GM12878 (cell line): ENCODE data around the gene PPP1R18. TPM values are rescaled to one million over a fixed set of nuclear protein-coding genes. Genes with fewer than 3 reads are reported as not detected.

Source experiments
- ATAC-seq: fragments of 200-7000 bp; cut with Tn5 transposase; 3 replicates; pipeline ENCODE4 v1.9.1; 2020; ENCODE audit warnings: mild to moderate bottlenecking, moderate library complexity
- BruUV-seq: library from RNA; stranded (reverse); fragments of 400-500 nt; replicated peaks from 2 replicates; lab custom pipeline; 2021; lab: Mats Ljungman, UMichigan
- CTCF ChIA-PET: fragments of 300-600 bp; sonication (Branson Sonifier 250); formaldehyde crosslinking; extraction: SDS; loops from one replicate; lab custom pipeline; 2021; ENCODE audit warnings: inconsistent platforms; lab: Yijun Ruan, JAX
- POLR2A ChIA-PET: fragments of 350-600 bp; formaldehyde crosslinking; extraction: SDS; loops from one replicate; lab custom pipeline; 2021; ENCODE audit warnings: inconsistent platforms; lab: Charles Lee
- RAD21 ChIA-PET: fragments of 300-600 bp; sonication (Branson Sonifier 250); formaldehyde crosslinking; loops from one replicate; lab custom pipeline; 2023; ENCODE audit warnings: antibody characterized with exemption; ENCODE audit not compliant: unreplicated experiment; lab: Charles Lee
- SMC1A ChIA-PET: fragments of 300-600 bp; sonication (Branson Sonifier 250); formaldehyde crosslinking; loops from one replicate; lab custom pipeline; 2023; ENCODE audit not compliant: unreplicated experiment, uncharacterized antibody; lab: Charles Lee
- DNase-seq: peaks from one replicate; pipeline ENCODE4 v3.0.0-alpha.2; 2011; ENCODE audit warnings: low read depth, low spot score
- FAIRE-seq: peaks from 3 replicates; lab custom pipeline; 2011; peaks lifted over from hg19 to GRCh38; lab: Jason Lieb, UNC
- H2AFZ ChIP-seq: 2 replicates; pipeline ENCODE4 v1.6.0; 2011; ENCODE audit warnings: low read depth, low read length, control low read depth; ENCODE audit not compliant: control insufficient read depth
- H3K27ac ChIP-seq: 2 replicates; pipeline ENCODE4 v1.5.1; 2011; ENCODE audit warnings: control low read depth; ENCODE audit not compliant: control insufficient read depth, insufficient read depth
- H3K27me3 ChIP-seq, 2 experiments: replicated peaks in 1 of 2; 2 replicates each; pipeline versions ENCODE4 v1.6.0 to v1.6.1; 2011; ENCODE audit warnings: low read length in 1 of 2; ENCODE audit not compliant: control insufficient read depth in 2 of 2, insufficient read depth in 2 of 2
- H3K36me3 ChIP-seq, 2 experiments: 2 replicates each; pipeline ENCODE4 v1.5.1; 2011; ENCODE audit warnings: low read length in 1 of 2; ENCODE audit not compliant: control insufficient read depth in 2 of 2, insufficient read depth in 2 of 2
- H3K4me1 ChIP-seq: 2 replicates; pipeline ENCODE4 v1.6.1; 2011; ENCODE audit warnings: mild to moderate bottlenecking, low read length, moderate library complexity, mixed read lengths; ENCODE audit not compliant: control insufficient read depth, insufficient read depth
- H3K4me2 ChIP-seq: 2 replicates; pipeline ENCODE4 v1.6.0; 2011; ENCODE audit warnings: control low read depth; ENCODE audit not compliant: control insufficient read depth, insufficient read depth
- H3K4me3 ChIP-seq: fragments of 200-600 bp; sonication (generic); 2 replicates; pipeline ENCODE4 v1.5.1; 2016
- H3K79me2 ChIP-seq: 2 replicates; pipeline ENCODE4 v1.6.0; 2011; ENCODE audit warnings: low read length; ENCODE audit not compliant: control insufficient read depth, insufficient read depth
- H3K9ac ChIP-seq: 2 replicates; pipeline ENCODE4 v1.8.0; 2011; ENCODE audit warnings: low read length, control low read depth, mixed read lengths; ENCODE audit not compliant: control insufficient read depth, insufficient read depth
- H3K9me3 ChIP-seq: replicated peaks from 3 replicates; pipeline ENCODE4 v1.5.1; 2011; ENCODE audit warnings: mild to moderate bottlenecking, low read length; ENCODE audit not compliant: control insufficient read depth, insufficient read depth
- H4K20me1 ChIP-seq: 2 replicates; pipeline ENCODE4 v1.6.0; 2011; ENCODE audit not compliant: control insufficient read depth, insufficient read depth
- EED ChIP-seq: sonication (generic); IDR thresholded peaks from 2 replicates; pipeline ENCODE4 v1.6.1; 2016; ENCODE audit warnings: antibody characterized with exemption, low read depth
- EP300 ChIP-seq, 2 experiments: fragments of 150-350 bp in 1 of 2; IDR thresholded peaks; 2 replicates each; pipeline ENCODE4 v1.6.1; 2011 to 2012; ENCODE audit warnings: low read depth in 2 of 2, low read length in 2 of 2, borderline replicate concordance in 1 of 2, improper control_type of control experiment in 1 of 2, inconsistent platforms in 1 of 2; ENCODE audit not compliant: control insufficient read depth in 1 of 2
- FOXM1 ChIP-seq: IDR thresholded peaks from 2 replicates; pipeline ENCODE4 v1.6.1; 2012; ENCODE audit warnings: low read depth, mild to moderate bottlenecking, inconsistent platforms, low read length, moderate library complexity
- HCFC1 ChIP-seq: fragments of 150-350 bp; IDR thresholded peaks from 2 replicates; pipeline ENCODE4 v1.6.1; 2014; ENCODE audit warnings: low read length
- NFIC ChIP-seq: IDR thresholded peaks from 2 replicates; pipeline ENCODE4 v1.6.1; 2012; ENCODE audit warnings: low read depth, mild to moderate bottlenecking, inconsistent platforms, low read length, moderate library complexity
- RFX5 ChIP-seq: IDR thresholded peaks from 2 replicates; pipeline ENCODE4 v1.6.1; 2011; ENCODE audit warnings: low read depth, low read length, improper control_type of control experiment
- TAF1 ChIP-seq: IDR thresholded peaks from 2 replicates; pipeline ENCODE4 v1.6.1; 2011; ENCODE audit warnings: mild to moderate bottlenecking, low read depth, low read length, borderline replicate concordance
- TCF3 ChIP-seq: IDR thresholded peaks from 2 replicates; pipeline ENCODE4 v1.6.1; 2012; ENCODE audit warnings: low read depth, mild to moderate bottlenecking, low read length, borderline replicate concordance; ENCODE audit not compliant: insufficient read depth
- YBX1 ChIP-seq: fragments of 450-650 bp; IDR thresholded peaks from 2 replicates; pipeline ENCODE4 v1.6.1; 2016; ENCODE audit warnings: antibody characterized with exemption
- ZNF207 ChIP-seq: fragments of 450-650 bp; IDR thresholded peaks from 2 replicates; pipeline ENCODE4 v1.6.1; 2014; ENCODE audit warnings: antibody characterized with exemption, mild to moderate bottlenecking, borderline replicate concordance
- ZNF217 ChIP-seq: fragments of 450-650 bp; IDR thresholded peaks from 2 replicates; pipeline ENCODE4 v1.6.1; 2017; ENCODE audit warnings: antibody characterized with exemption, mild to moderate bottlenecking
- WGBS: methylation state at CpG from one replicate; pipeline ENCODE4 v1.1.6; 2016; ENCODE audit warnings: low lambda C conversion rate; ENCODE audit not compliant: insufficient replicate concordance, insufficient coverage; ENCODE audit errors: missing lambda C conversion rate; 5-methylcytosine and 5-hydroxymethylcytosine counted together
- in situ Hi-C: fragments of 300-500 bp; cut with MboI; formaldehyde crosslinking; loops from 9 replicates; pipeline ENCODE4 v1.14.3; 2018; ENCODE audit warnings: mixed read lengths
- intact Hi-C: fragments of 100-400 bp; cut with micrococcal nuclease; formaldehyde crosslinking; loops from one replicate; pipeline ENCODE4 v1.14.2; 2022; ENCODE audit not compliant: unreplicated experiment
- polyA plus RNA-seq, 11 experiments: library from polyadenylated mRNA; depleted of rRNA in 4 of 11; unstranded in 6 of 11; stranded (reverse) in 5 of 11; fragments of >200 nt; fragmentation: Nextera tagmentation in 4 of 11; fragmentation: Illumina TruSeq in 1 of 11; extraction: Ambion mirVana in 4 of 11; extraction: Trizol in 1 of 11; gene quantifications; 1 replicate in 1 of 11; 2 replicates in 10 of 11; pipeline versions ENCODE4 v1.2.1 to v1.2.3, GENCODE V29; 2011 to 2016; ENCODE audit warnings: inconsistent platforms in 2 of 11, missing spikeins in 2 of 11, low read depth in 1 of 11
- total RNA-seq, 4 experiments: library from RNA; depleted of rRNA in 3 of 4; stranded (reverse); fragments of >200 nt in 3 of 4; fragmentation: Illumina TruSeq in 1 of 4; extraction: Trizol in 1 of 4; gene quantifications; 2 replicates each; pipeline versions ENCODE4 v1.2.1 to v1.2.3, GENCODE V29; 2013 to 2021
- TF ChIP-seq, protein P1 (sequence below): fragments of 450-650 bp; IDR thresholded peaks from 2 replicates; pipeline ENCODE4 v1.6.1; 2016; ENCODE audit warnings: mild to moderate bottlenecking, moderate library complexity, borderline replicate concordance
- TF ChIP-seq, protein P2 (sequence below): fragments of 450-650 bp; IDR thresholded peaks from 2 replicates; pipeline ENCODE4 v1.6.1; 2016; ENCODE audit warnings: mild to moderate bottlenecking

The PPP1R18 gene
- total and polyA plus RNA-seq, 10 of the 15 experiments (the other 5 are each of a cell fraction or from before 2014, with no cell fraction given) = 21.0 to 119 (median 52.6) TPM

DNA sequence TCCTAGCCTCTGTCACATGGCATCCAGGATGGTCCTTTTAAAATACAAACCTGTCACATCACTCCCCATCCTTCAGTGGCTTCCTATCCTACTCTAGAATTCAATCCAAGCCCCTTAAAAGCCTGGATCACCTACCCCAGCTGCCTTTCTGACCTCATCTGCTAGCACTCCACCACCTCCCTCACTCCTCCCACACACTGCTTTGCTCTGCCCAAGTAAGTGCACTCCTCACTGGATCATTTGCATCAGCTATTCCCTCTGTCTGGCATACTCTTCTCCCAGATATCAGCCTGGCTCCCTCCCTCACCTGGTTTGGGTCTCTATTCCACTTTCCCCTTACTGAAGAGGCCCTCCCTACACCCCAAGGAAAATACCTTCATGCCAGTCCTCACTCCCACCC lies 29.0 kb downstream of the PPP1R18 start:
- Histone ChIP-seq H3K27me3 (no peaks in the 10 kb centered on the region), H3K4me3 (no peak overlapping the region), H3K9ac (no peak overlapping the region), H3K27ac (no peak overlapping the region), H3K4me1 (no peaks in the 10 kb centered on the region), H3K36me3 (peaks cover 35 to 40% of the 10 kb centered on the region in 2 experiments), H2AFZ (no peak overlapping the region), H4K20me1 (no peaks in the 10 kb centered on the region), H3K79me2 (no peaks in the 10 kb centered on the region), H3K4me2 (no peak overlapping the region), H3K9me3 (no peaks in the 10 kb centered on the region)
- SMC1A ChIA-PET = interaction anchor here (1.6 kb wide), 1 partner anchor 10 kb away, joined by 6 read pairs; no protein-coding TSS in a partner anchor
- FAIRE-seq = no peak
- POLR2A ChIA-PET = no interaction called here
- intact Hi-C loops (no loop called here), in situ Hi-C loops (no loop called here)
- TF ChIP-seq, protein P1, sequence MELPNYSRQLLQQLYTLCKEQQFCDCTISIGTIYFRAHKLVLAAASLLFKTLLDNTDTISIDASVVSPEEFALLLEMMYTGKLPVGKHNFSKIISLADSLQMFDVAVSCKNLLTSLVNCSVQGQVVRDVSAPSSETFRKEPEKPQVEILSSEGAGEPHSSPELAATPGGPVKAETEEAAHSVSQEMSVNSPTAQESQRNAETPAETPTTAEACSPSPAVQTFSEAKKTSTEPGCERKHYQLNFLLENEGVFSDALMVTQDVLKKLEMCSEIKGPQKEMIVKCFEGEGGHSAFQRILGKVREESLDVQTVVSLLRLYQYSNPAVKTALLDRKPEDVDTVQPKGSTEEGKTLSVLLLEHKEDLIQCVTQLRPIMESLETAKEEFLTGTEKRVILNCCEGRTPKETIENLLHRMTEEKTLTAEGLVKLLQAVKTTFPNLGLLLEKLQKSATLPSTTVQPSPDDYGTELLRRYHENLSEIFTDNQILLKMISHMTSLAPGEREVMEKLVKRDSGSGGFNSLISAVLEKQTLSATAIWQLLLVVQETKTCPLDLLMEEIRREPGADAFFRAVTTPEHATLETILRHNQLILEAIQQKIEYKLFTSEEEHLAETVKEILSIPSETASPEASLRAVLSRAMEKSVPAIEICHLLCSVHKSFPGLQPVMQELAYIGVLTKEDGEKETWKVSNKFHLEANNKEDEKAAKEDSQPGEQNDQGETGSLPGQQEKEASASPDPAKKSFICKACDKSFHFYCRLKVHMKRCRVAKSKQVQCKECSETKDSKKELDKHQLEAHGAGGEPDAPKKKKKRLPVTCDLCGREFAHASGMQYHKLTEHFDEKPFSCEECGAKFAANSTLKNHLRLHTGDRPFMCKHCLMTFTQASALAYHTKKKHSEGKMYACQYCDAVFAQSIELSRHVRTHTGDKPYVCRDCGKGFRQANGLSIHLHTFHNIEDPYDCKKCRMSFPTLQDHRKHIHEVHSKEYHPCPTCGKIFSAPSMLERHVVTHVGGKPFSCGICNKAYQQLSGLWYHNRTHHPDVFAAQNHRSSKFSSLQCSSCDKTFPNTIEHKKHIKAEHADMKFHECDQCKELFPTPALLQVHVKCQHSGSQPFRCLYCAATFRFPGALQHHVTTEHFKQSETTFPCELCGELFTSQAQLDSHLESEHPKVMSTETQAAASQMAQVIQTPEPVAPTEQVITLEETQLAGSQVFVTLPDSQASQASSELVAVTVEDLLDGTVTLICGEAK = no peak
- BruUV-seq = no TSS peak
- CTCF ChIA-PET = no interaction called here
- no peak for DNase-seq
- RAD21 ChIA-PET = no interaction called here
- no peak for ATAC-seq

DNA sequence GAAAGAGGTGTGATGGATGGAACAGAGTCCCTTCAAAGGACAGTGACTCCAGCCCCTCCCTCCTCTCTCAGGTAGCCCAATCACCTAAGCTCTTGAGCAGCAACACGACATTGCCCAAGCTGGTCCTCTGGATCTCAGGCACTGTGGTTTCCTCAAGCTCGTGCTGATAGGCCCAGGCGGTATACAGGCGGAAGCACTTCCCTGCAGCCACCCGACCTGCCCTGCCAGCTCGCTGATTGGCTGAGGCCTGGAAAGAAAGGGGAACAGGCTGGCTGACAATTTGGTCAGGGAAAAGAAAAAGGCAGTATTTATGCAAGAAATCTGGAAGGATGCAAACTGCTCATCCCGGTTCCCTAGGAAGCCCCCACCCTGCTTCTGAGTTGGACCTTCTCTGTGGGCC lies 29.9 kb downstream of the PPP1R18 start:
- H3K4me1 ChIP-seq = no peaks in the 10 kb centered on the region
- H3K27me3 ChIP-seq = no peaks in the 10 kb centered on the region
- no peak overlapping the region for H3K4me3 ChIP-seq
- in situ Hi-C loops = no loop called here
- peaks cover 32 to 37% of the 10 kb centered on the region in 2 experiments for H3K36me3 ChIP-seq
- 90% methylated on average over 7 of the region's 7 CpGs for WGBS
- H3K9me3 ChIP-seq = no peaks in the 10 kb centered on the region
- no peaks in the 10 kb centered on the region for H3K79me2 ChIP-seq
- no peaks in the 10 kb centered on the region for H4K20me1 ChIP-seq
- RAD21 ChIA-PET = no interaction called here
- DNase-seq = no peak
- FAIRE-seq = no peak
- no TSS peak for BruUV-seq
- SMC1A ChIA-PET = interaction anchor here (1.6 kb wide), 1 partner anchor 9 kb away, joined by 6 read pairs; no protein-coding TSS in a partner anchor
- H3K9ac ChIP-seq = no peak overlapping the region
- H3K4me2 ChIP-seq = no peak overlapping the region
- no peak for ATAC-seq
- no peak overlapping the region for H2AFZ ChIP-seq
- no peak overlapping the region for H3K27ac ChIP-seq
- intact Hi-C loops = no loop called here
- POLR2A ChIA-PET = interaction anchor here (0.6 kb wide), 1 partner anchor 8 kb away, joined by 3 read pairs; no protein-coding TSS in a partner anchor
- CTCF ChIA-PET = no interaction called here
- TF ChIP-seq TAF1 (no peak), HCFC1 (no peak), RFX5 (no peak), FOXM1 (no peak), ZNF217 (no peak), EED (no peak), NFIC (no peak), TCF3 (no peak), YBX1 (no peak), ZNF207 (no peak), EP300 (IDR thresholded peaks at IDR 0.05; ENCODE audit: borderline replicate concordance in 1 of 2, control insufficient read depth in 1 of 2, low read depth in 2 of 2, low read length in 2 of 2) (no peak)
- TF ChIP-seq, protein P2, sequence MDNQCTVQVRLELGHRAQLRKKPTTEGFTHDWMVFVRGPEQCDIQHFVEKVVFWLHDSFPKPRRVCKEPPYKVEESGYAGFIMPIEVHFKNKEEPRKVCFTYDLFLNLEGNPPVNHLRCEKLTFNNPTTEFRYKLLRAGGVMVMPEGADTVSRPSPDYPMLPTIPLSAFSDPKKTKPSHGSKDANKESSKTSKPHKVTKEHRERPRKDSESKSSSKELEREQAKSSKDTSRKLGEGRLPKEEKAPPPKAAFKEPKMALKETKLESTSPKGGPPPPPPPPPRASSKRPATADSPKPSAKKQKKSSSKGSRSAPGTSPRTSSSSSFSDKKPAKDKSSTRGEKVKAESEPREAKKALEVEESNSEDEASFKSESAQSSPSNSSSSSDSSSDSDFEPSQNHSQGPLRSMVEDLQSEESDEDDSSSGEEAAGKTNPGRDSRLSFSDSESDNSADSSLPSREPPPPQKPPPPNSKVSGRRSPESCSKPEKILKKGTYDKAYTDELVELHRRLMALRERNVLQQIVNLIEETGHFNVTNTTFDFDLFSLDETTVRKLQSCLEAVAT = no peak
